Keratinocyte (primary cell): ENCODE measurements around the gene TAF4. TPM values are rescaled to one million over a fixed set of nuclear protein-coding genes. Genes with fewer than 3 reads are reported as not detected.
"Not testable (repeated sequence)": the region's sequence is repeated elsewhere in the genome, so short reads cannot be mapped to it uniquely, and the experiment has no call there.

Experiments used
- DNase-seq: peaks from one replicate; pipeline ENCODE4 v3.0.0-alpha.2; 2011; ENCODE audit warnings: low read depth, missing footprints, low spot score
- FAIRE-seq: peaks from 2 replicates; lab custom pipeline; 2011; peaks lifted over from hg19 to GRCh38; lab: Jason Lieb, UNC
- H2AFZ ChIP-seq: 2 replicates; pipeline ENCODE4 v1.6.0; 2012; ENCODE audit warnings: low read length, control low read depth, inconsistent platforms; ENCODE audit not compliant: control insufficient read depth
- H3K27ac ChIP-seq: 2 replicates; pipeline ENCODE4 v1.5.1; 2011; ENCODE audit warnings: low read length; ENCODE audit not compliant: control insufficient read depth, insufficient read depth
- H3K27me3 ChIP-seq: 3 replicates; pipeline ENCODE4 v1.6.0; 2011; ENCODE audit warnings: low read length; ENCODE audit not compliant: control insufficient read depth, insufficient read depth; ENCODE audit errors: extremely low read depth
- H3K36me3 ChIP-seq, 2 experiments: 2 replicates in 1 of 2; 3 replicates in 1 of 2; pipeline ENCODE4 v1.5.1; 2011; ENCODE audit warnings: low read length in 2 of 2, mild to moderate bottlenecking in 1 of 2; ENCODE audit not compliant: control insufficient read depth in 2 of 2, insufficient read depth in 2 of 2; ENCODE audit errors: extremely low read depth in 1 of 2
- H3K4me1 ChIP-seq: 3 replicates; pipeline ENCODE4 v1.5.1; 2011; ENCODE audit warnings: low read length; ENCODE audit not compliant: control insufficient read depth, insufficient read depth; ENCODE audit errors: extremely low read depth
- H3K4me2 ChIP-seq: 3 replicates; pipeline ENCODE4 v1.6.0; 2011; ENCODE audit warnings: low read depth, low read length; ENCODE audit not compliant: control insufficient read depth, insufficient read depth; ENCODE audit errors: extremely low read depth
- H3K4me3 ChIP-seq, 3 experiments: fragments of 200-600 bp in 1 of 3; sonication (generic) in 1 of 3; 2 replicates in 2 of 3; 3 replicates in 1 of 3; pipeline ENCODE4 v1.5.1; 2011 to 2016; ENCODE audit warnings: low read length in 3 of 3, mild to moderate bottlenecking in 3 of 3, control low read depth in 2 of 3, inconsistent platforms in 1 of 3, low read depth in 1 of 3, mixed read lengths in 1 of 3, mixed run types in 1 of 3, moderate library complexity in 1 of 3; ENCODE audit not compliant: control insufficient read depth in 2 of 3, insufficient read depth in 2 of 3; ENCODE audit errors: extremely low read depth in 1 of 3
- H3K79me2 ChIP-seq: 2 replicates; pipeline ENCODE4 v1.6.0; 2012; ENCODE audit warnings: low read length; ENCODE audit not compliant: control insufficient read depth, insufficient read depth
- H3K9ac ChIP-seq: 3 replicates; pipeline ENCODE4 v1.6.0; 2011; ENCODE audit warnings: low read length; ENCODE audit not compliant: control insufficient read depth, insufficient read depth; ENCODE audit errors: extremely low read depth
- H3K9me1 ChIP-seq: 3 replicates; pipeline ENCODE4 v1.6.0; 2011; ENCODE audit warnings: low read length; ENCODE audit not compliant: control insufficient read depth, insufficient read depth; ENCODE audit errors: extremely low read depth
- H3K9me3 ChIP-seq: 2 replicates; pipeline ENCODE4 v1.5.1; 2012; ENCODE audit warnings: low read depth, low read length; ENCODE audit not compliant: control insufficient read depth
- H4K20me1 ChIP-seq: 3 replicates; pipeline ENCODE4 v1.6.0; 2011; ENCODE audit warnings: low read length; ENCODE audit not compliant: control insufficient read depth, insufficient read depth; ENCODE audit errors: extremely low read depth
- EZH2 ChIP-seq: IDR thresholded peaks from one replicate; pipeline ENCODE4 v1.6.1; 2012; ENCODE audit warnings: inconsistent platforms, mild to moderate bottlenecking, low read length, moderate library complexity
- dilution Hi-C: fragments of 300-500 bp; cut with MboI; formaldehyde crosslinking; loops from one replicate; pipeline ENCODE4 v1.7.0; 2020; ENCODE audit warnings: low sequenced_read_pairs; ENCODE audit not compliant: extremely low pct_ligation_motif_present
- polyA plus RNA-seq, 5 experiments: library from polyadenylated mRNA; depleted of rRNA in 3 of 5; stranded (reverse) in 3 of 5; stranded (forward) in 1 of 5; unstranded in 1 of 5; fragments of >200 nt; gene quantifications; 1 replicate in 1 of 5; 2 replicates in 3 of 5; 3 replicates in 1 of 5; pipeline versions ENCODE4 v1.2.1 to v1.2.3, GENCODE V29; 2011 to 2012; ENCODE audit warnings: missing spikeins in 2 of 5, low read depth in 1 of 5, low replicate concordance in 1 of 5
- TF ChIP-seq, protein P1 (sequence below), 3 experiments: IDR thresholded peaks in 1 of 3; conservative IDR thresholded peaks in 1 of 3; optimal IDR thresholded peaks in 1 of 3; 2 replicates in 2 of 3; 3 replicates in 1 of 3; pipeline versions ENCODE3 to v1.5.1; 2011; ENCODE audit warnings: low read length in 3 of 3, mild to moderate bottlenecking in 3 of 3, moderate library complexity in 2 of 3, control low read depth in 1 of 3, inconsistent platforms in 1 of 3; ENCODE audit not compliant: insufficient read depth in 2 of 3; ENCODE audit errors: extremely low read depth in 1 of 3

TAF4 gene
- polyA plus RNA-seq, 1 donor (not counting 4 experiments of a cell fraction or from before 2014, with no cell fraction given), result 3.3 TPM

GRCh38 chr20:62087227-62087626, 21.5 kb upstream of the TAF4 start:
- no peak overlapping the region for H3K4me3 ChIP-seq
- no peaks in the 10 kb centered on the region for H3K79me2 ChIP-seq
- H2AFZ ChIP-seq, result no peak overlapping the region
- H3K36me3 ChIP-seq, result no peaks in the 10 kb centered on the region
- peaks cover 9% of the 10 kb centered on the region for H3K27me3 ChIP-seq
- H4K20me1 ChIP-seq, result no peaks in the 10 kb centered on the region
- H3K4me1 ChIP-seq, result peaks cover 5% of the 10 kb centered on the region
- no peaks in the 10 kb centered on the region for H3K9me3 ChIP-seq
- H3K27ac ChIP-seq, result no peak overlapping the region
- no peak overlapping the region for H3K4me2 ChIP-seq
- no peak overlapping the region for H3K9ac ChIP-seq
- no peak for DNase-seq
- dilution Hi-C loops, result no loop called here
- TF ChIP-seq, protein P1, sequence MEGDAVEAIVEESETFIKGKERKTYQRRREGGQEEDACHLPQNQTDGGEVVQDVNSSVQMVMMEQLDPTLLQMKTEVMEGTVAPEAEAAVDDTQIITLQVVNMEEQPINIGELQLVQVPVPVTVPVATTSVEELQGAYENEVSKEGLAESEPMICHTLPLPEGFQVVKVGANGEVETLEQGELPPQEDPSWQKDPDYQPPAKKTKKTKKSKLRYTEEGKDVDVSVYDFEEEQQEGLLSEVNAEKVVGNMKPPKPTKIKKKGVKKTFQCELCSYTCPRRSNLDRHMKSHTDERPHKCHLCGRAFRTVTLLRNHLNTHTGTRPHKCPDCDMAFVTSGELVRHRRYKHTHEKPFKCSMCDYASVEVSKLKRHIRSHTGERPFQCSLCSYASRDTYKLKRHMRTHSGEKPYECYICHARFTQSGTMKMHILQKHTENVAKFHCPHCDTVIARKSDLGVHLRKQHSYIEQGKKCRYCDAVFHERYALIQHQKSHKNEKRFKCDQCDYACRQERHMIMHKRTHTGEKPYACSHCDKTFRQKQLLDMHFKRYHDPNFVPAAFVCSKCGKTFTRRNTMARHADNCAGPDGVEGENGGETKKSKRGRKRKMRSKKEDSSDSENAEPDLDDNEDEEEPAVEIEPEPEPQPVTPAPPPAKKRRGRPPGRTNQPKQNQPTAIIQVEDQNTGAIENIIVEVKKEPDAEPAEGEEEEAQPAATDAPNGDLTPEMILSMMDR (optimal IDR thresholded peaks at IDR 0.05 in 1 of 3, IDR thresholded peaks at IDR 0.05 in 1 of 3, conservative IDR thresholded peaks at IDR 0.05 in 1 of 3; ENCODE audit: extremely low read depth in 1 of 3, insufficient read depth in 2 of 3, low read length in 3 of 3), result no peak
- TF ChIP-seq EZH2, result no peak
- FAIRE-seq, result no peak
- no peaks in the 10 kb centered on the region for H3K9me1 ChIP-seq

GRCh38 chr20:62085206-62085605, 19.5 kb upstream of the TAF4 start:
- H3K9me1 ChIP-seq, result no peaks in the 10 kb centered on the region
- H3K36me3 ChIP-seq, result no peaks in the 10 kb centered on the region
- H2AFZ ChIP-seq, result no peak overlapping the region
- H3K79me2 ChIP-seq, result no peaks in the 10 kb centered on the region
- no peaks in the 10 kb centered on the region for H4K20me1 ChIP-seq
- H3K9ac ChIP-seq, result no peak overlapping the region
- no peaks in the 10 kb centered on the region for H3K9me3 ChIP-seq
- H3K4me3 ChIP-seq, result no peak overlapping the region
- dilution Hi-C loops, result no loop called here
- peaks cover 10% of the 10 kb centered on the region for H3K27me3 ChIP-seq
- TF ChIP-seq, protein P1 (optimal IDR thresholded peaks at IDR 0.05 in 1 of 3, IDR thresholded peaks at IDR 0.05 in 1 of 3, conservative IDR thresholded peaks at IDR 0.05 in 1 of 3; ENCODE audit: extremely low read depth in 1 of 3, insufficient read depth in 2 of 3, low read length in 3 of 3), result no peak
- no peak for TF ChIP-seq EZH2
- peaks cover 5% of the 10 kb centered on the region for H3K4me1 ChIP-seq
- DNase-seq, result no peak
- no peak overlapping the region for H3K27ac ChIP-seq
- H3K4me2 ChIP-seq, result no peak overlapping the region
- no peak for FAIRE-seq

DNA sequence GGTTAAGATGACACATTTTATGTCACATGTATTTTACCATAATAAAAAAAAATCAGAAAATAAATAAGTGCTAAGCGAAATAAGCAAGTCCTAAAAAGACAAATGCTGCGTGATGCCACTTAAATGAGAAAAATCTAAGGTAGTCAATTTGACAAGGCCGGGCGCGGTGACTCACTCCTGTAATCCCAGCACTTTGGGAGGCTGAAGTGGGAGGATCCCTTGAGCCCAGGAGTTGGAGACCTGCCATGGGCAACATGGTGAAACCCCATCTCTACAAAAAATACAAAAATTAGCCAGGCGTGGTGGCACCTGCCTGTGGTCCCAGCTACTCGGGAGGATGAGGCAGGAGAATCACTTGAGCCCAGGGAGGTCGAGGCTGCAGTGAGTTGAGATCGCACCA, 18.5 kb upstream of the TAF4 start:
- H3K4me2 ChIP-seq, H3K4me1 ChIP-seq, dilution Hi-C loops, H2AFZ ChIP-seq, H3K9me3 ChIP-seq, H4K20me1 ChIP-seq, H3K27ac ChIP-seq, H3K36me3 ChIP-seq, FAIRE-seq, DNase-seq, H3K79me2 ChIP-seq, H3K4me3 ChIP-seq, H3K9me1 ChIP-seq, H3K9ac ChIP-seq: not testable (repeated sequence)
- H3K27me3 ChIP-seq, result peaks cover 10% of the 10 kb centered on the region
